Measurements from ENCODE around the gene ELANE. TPM values are rescaled to one million over a fixed set of nuclear protein-coding genes. Genes with fewer than 3 reads are reported as not detected.

The ELANE gene
- total and polyA plus RNA-seq, 9 of the 15 experiments (the other 6 are each of a cell fraction or from before 2014, with no cell fraction given) = not detected

- in situ Hi-C loops (cut with MboI) (no loop called here), intact Hi-C loops (cut with micrococcal nuclease) (no loop called here)
- peaks cover 3% of the 10 kb centered on the region for H3K9me3 ChIP-seq (replicated peaks; ENCODE audit: control insufficient read depth, insufficient read depth, low read depth, low read length)
- H3K27me3 ChIP-seq (ENCODE audit: control insufficient read depth in 2 of 2, insufficient read depth in 2 of 2, low read length in 2 of 2) = no peaks in the 10 kb centered on the region
- H4K20me1 ChIP-seq (replicated peaks; ENCODE audit: control insufficient read depth, insufficient read depth, low read length) = no peaks in the 10 kb centered on the region
- no TSS peak for BruUV-seq (replicated peaks)
- peaks cover 0 to 47% of the 10 kb centered on the region in 2 experiments; a peak in 3 of 5 replicates for H3K4me1 ChIP-seq (replicated peaks in 1 of 2; ENCODE audit: control insufficient read depth in 2 of 2, insufficient read depth in 2 of 2, low read length in 2 of 2)
- H3K79me2 ChIP-seq (ENCODE audit: control insufficient read depth, insufficient read depth, low read length) = peaks cover 8% of the 10 kb centered on the region; the same call in 2 of the 3 replicates
- no peak overlapping the region for H3K27ac ChIP-seq (ENCODE audit: extremely low read depth, low read depth, low read length)
- no peaks in the 10 kb centered on the region for H3K9me1 ChIP-seq (ENCODE audit: control insufficient read depth, insufficient read depth, low read length)
- H3K9ac ChIP-seq (ENCODE audit: insufficient read depth in 1 of 2, low read depth in 2 of 2, low read length in 2 of 2) = no peak overlapping the region
- H2AFZ ChIP-seq (ENCODE audit: low read depth, low read length) = no peak overlapping the region
- no peak overlapping the region for H3K4me3 ChIP-seq
- CTCF ChIA-PET (ENCODE audit: low intra/inter-chr PET ratio) = no interaction called here
- ATAC-seq = no peak
- no peak for FAIRE-seq
- H3K4me2 ChIP-seq (ENCODE audit: insufficient read depth, low read length) = no peak overlapping the region
- WGBS (ENCODE audit: insufficient coverage, low coverage, missing lambda C conversion rate) = 80% methylated on average over 12 of the region's 13 CpGs
- H3K36me3 ChIP-seq (ENCODE audit: control insufficient read depth, insufficient read depth, low read length) = peaks cover 42% of the 10 kb centered on the region
- POLR2A ChIA-PET = interaction anchor here (1.0 to 1.2 kb wide), 5 partner anchors 8 to 223 kb away, joined by 3 to 8 read pairs (median 5); no protein-coding TSS in a partner anchor
- DNase-seq (ENCODE audit: extremely low read depth in 1 of 4, low spot score in 3 of 4) = no peak
- TF ChIP-seq BRF1 (IDR thresholded peaks at IDR 0.05; ENCODE audit: borderline replicate concordance, extremely low read depth, insufficient read length) (no peak), IRF2 (CRISPR knock-in tag; IDR thresholded peaks at IDR 0.05) (no peak), VEZF1 (CRISPR knock-in tag; IDR thresholded peaks at IDR 0.05) (no peak), ZFP36 (IDR thresholded peaks at IDR 0.05; ENCODE audit: low read depth, low read length, partially characterized antibody) (no peak), NONO (IDR thresholded peaks at IDR 0.05; ENCODE audit: low read depth in 2 of 2, low read length in 1 of 2) (no peak), ZNF354B (CRISPR knock-in tag; IDR thresholded peaks at IDR 0.05) (no peak), PBX2 (CRISPR knock-in tag; IDR thresholded peaks at IDR 0.05; ENCODE audit: low read depth) (no peak), PBX2 (tag; conservative IDR thresholded peaks at IDR 0.05; ENCODE audit: low read depth) (no peak), EHMT2 (IDR thresholded peaks at IDR 0.05) (peak; percentile 43; the same call in 1 of the 2 replicates), EGR1 (conservative IDR thresholded peaks at IDR 0.05) (peak; percentile 73), POLR2B (IDR thresholded peaks at IDR 0.05; ENCODE audit: low read depth, partially characterized antibody) (peak; percentile 19), ZNF133 (CRISPR knock-in tag; IDR thresholded peaks at IDR 0.05) (no peak), STAT5A (IDR thresholded peaks at IDR 0.05; ENCODE audit: borderline replicate concordance, low read length) (peak; percentile 5; the same call in 1 of the 2 replicates), HDAC6 (IDR thresholded peaks at IDR 0.05; ENCODE audit: low read depth, low read length) (no peak), NRF1 (conservative IDR thresholded peaks at IDR 0.05 in 1 of 2, IDR thresholded peaks at IDR 0.05 in 1 of 2) (no peak), GATAD2B (IDR thresholded peaks at IDR 0.05; ENCODE audit: borderline replicate concordance) (no peak), ZNF77 (CRISPR knock-in tag; IDR thresholded peaks at IDR 0.05) (no peak)
- TF ChIP-seq, protein P1, sequence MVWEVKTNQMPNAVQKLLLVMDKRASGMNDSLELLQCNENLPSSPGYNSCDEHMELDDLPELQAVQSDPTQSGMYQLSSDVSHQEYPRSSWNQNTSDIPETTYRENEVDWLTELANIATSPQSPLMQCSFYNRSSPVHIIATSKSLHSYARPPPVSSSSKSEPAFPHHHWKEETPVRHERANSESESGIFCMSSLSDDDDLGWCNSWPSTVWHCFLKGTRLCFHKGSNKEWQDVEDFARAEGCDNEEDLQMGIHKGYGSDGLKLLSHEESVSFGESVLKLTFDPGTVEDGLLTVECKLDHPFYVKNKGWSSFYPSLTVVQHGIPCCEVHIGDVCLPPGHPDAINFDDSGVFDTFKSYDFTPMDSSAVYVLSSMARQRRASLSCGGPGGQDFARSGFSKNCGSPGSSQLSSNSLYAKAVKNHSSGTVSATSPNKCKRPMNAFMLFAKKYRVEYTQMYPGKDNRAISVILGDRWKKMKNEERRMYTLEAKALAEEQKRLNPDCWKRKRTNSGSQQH (CRISPR knock-in tag; IDR thresholded peaks at IDR 0.05) = 0 out of 2 replicates have a peak, but pooled peaks have one; percentile 32
These were observed 36.2 kb upstream of the ELANE start for GRCh38 chr19:815775-816499.
